B cell (primary cell): ENCODE results near the gene NR4A1.

Source experiments
- EZH2 ChIP-seq: IDR thresholded peaks from 2 replicates; pipeline ENCODE4 v1.6.1; 2012; ENCODE audit warnings: borderline replicate concordance, low read depth, mild to moderate bottlenecking, moderate library complexity, low read length; ENCODE audit not compliant: insufficient read depth, poor library complexity, severe bottlenecking
- TF ChIP-seq, protein P1 (sequence below): fragments of 200-600 bp; IDR thresholded peaks from one replicate; pipeline ENCODE4 v1.8.0; 2022; ENCODE audit warnings: antibody characterized with exemption, mild to moderate bottlenecking

DNA sequence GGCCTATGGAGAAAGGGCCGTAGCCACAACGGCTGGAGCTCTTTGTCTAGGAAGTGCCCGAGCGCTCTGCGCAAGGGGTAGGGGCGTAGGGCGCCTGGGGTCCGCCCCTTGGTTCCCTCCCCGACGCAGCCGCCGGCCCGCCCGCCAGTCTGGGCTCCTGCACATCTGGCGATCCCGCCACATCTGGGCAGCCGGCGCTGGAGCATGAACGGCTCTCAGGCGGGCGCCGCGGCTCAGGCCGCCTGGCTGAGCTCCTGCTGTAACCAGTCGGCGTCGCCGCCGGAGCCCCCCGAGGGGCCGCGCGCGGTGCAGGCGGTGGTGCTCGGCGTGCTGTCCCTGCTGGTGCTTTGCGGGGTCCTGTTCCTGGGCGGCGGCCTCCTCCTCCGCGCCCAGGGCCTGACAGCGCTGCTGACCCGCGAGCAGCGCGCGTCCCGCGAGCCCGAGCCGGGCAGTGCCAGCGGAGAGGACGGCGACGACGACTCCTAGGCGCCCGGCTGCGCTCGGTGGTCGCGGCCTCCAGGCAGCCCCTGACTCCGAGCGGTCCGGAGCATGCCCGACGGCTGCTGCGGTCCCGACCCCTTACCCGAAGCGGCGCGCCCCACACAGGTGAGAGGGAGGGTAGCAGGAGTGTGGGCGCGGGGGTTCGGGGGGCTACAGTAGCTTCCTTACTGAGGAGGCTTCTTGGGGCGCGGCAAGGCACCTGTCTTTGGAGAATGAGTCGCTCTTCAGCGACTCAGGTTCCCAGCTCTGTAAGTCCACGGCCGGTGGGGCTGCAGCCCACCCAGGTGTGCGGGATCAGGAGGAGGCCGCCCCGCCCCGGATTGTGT lies 28.5 kb downstream of the NR4A1 start, which contains the start of gene SMIM41:
- TF ChIP-seq, protein P1, sequence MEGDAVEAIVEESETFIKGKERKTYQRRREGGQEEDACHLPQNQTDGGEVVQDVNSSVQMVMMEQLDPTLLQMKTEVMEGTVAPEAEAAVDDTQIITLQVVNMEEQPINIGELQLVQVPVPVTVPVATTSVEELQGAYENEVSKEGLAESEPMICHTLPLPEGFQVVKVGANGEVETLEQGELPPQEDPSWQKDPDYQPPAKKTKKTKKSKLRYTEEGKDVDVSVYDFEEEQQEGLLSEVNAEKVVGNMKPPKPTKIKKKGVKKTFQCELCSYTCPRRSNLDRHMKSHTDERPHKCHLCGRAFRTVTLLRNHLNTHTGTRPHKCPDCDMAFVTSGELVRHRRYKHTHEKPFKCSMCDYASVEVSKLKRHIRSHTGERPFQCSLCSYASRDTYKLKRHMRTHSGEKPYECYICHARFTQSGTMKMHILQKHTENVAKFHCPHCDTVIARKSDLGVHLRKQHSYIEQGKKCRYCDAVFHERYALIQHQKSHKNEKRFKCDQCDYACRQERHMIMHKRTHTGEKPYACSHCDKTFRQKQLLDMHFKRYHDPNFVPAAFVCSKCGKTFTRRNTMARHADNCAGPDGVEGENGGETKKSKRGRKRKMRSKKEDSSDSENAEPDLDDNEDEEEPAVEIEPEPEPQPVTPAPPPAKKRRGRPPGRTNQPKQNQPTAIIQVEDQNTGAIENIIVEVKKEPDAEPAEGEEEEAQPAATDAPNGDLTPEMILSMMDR: no peak
- no peak for TF ChIP-seq EZH2
